K562 (cell line): ENCODE data around the gene PIK3CG. TPM values are rescaled to one million over a fixed set of nuclear protein-coding genes. Genes with fewer than 3 reads are reported as not detected.

Source experiments
- CBFA2T2 ChIP-seq: fragments of 450-650 bp; conservative IDR thresholded peaks from 2 replicates; pipeline ENCODE4 v1.6.1; 2017; ENCODE audit warnings: mild to moderate bottlenecking
- FOXJ3 ChIP-seq: sonication (generic); formaldehyde crosslinking; IDR thresholded peaks from 2 replicates; pipeline ENCODE4 v1.4.0; 2020; ENCODE audit warnings: mild to moderate bottlenecking, missing genetic modification reagents
- FUS ChIP-seq: fragments of 200-400 bp; formaldehyde crosslinking; optimal IDR thresholded peaks from 2 replicates; pipeline ENCODE3; 2017; ENCODE audit warnings: low read depth, low read length
- HNRNPUL1 ChIP-seq: fragments of 200-400 bp; formaldehyde crosslinking; IDR thresholded peaks from 2 replicates; pipeline ENCODE4 v1.6.1; 2017; ENCODE audit warnings: low read length
- MCM7 ChIP-seq, 2 experiments: fragments of 450-650 bp; IDR thresholded peaks; 2 replicates each; pipeline ENCODE4 v1.6.1; 2016 to 2018
- MYNN ChIP-seq, 2 experiments: sonication (generic); formaldehyde crosslinking in 1 of 2; IDR thresholded peaks; 2 replicates each; pipeline versions ENCODE4 v1.5.0 to v1.6.1; 2016 to 2020; ENCODE audit warnings: antibody characterized with exemption in 1 of 2, missing genetic modification reagents in 1 of 2
- NFYB ChIP-seq: IDR thresholded peaks from 2 replicates; pipeline ENCODE4 v1.6.1; 2011; ENCODE audit warnings: mild to moderate bottlenecking, moderate library complexity; ENCODE audit not compliant: insufficient read length; ENCODE audit errors: extremely low read depth
- NR2C2 ChIP-seq, 2 experiments: fragments of 200-800 bp in 1 of 2; sonication (Bioruptor generic) in 1 of 2; sonication (generic) in 1 of 2; formaldehyde crosslinking in 1 of 2; IDR thresholded peaks; 2 replicates each; pipeline versions ENCODE4 v1.6.1 to v1.8.0; 2016 to 2022; ENCODE audit warnings: mild to moderate bottlenecking in 1 of 2, missing compliant biosample characterization in 1 of 2, missing genetic modification characterization in 1 of 2, missing genetic modification reagents in 1 of 2
- PPARD ChIP-seq: fragments of 250-450 bp; sonication (Bioruptor Pico); IDR thresholded peaks from 2 replicates; pipeline ENCODE4 v1.8.0; 2022; ENCODE audit warnings: inconsistent platforms, mild to moderate bottlenecking, moderate library complexity
- PURB ChIP-seq: sonication (generic); formaldehyde crosslinking; IDR thresholded peaks from 2 replicates; pipeline ENCODE4 v1.9.0; 2021; ENCODE audit warnings: low read depth, mild to moderate bottlenecking, missing genetic modification reagents
- SMAD4 ChIP-seq: fragments of 250-450 bp; sonication (Bioruptor Pico); conservative IDR thresholded peaks from 2 replicates; pipeline ENCODE4 v1.8.0; 2021; ENCODE audit warnings: inconsistent platforms, mild to moderate bottlenecking, moderate library complexity
- SP2 ChIP-seq: IDR thresholded peaks from 2 replicates; pipeline ENCODE4 v1.6.1; 2011; ENCODE audit warnings: mild to moderate bottlenecking, low read depth, low read length, moderate library complexity; ENCODE audit not compliant: poor library complexity, severe bottlenecking; ENCODE audit errors: extremely low read depth
- SUPT5H ChIP-seq: fragments of 450-650 bp; IDR thresholded peaks from 2 replicates; pipeline ENCODE4 v1.6.1; 2016
- TAL1 ChIP-seq: fragments of 450-650 bp; IDR thresholded peaks from 2 replicates; pipeline ENCODE4 v1.6.1; 2016; ENCODE audit warnings: mild to moderate bottlenecking
- TCF3 ChIP-seq: sonication (generic); formaldehyde crosslinking; IDR thresholded peaks from 2 replicates; pipeline ENCODE4 v1.4.0; 2020; ENCODE audit warnings: mild to moderate bottlenecking, missing genetic modification reagents
- ZC3H8 ChIP-seq: fragments of 450-650 bp; IDR thresholded peaks from 2 replicates; pipeline ENCODE4 v1.6.1; 2017
- ZNF124 ChIP-seq: sonication (generic); formaldehyde crosslinking; IDR thresholded peaks from 2 replicates; pipeline ENCODE4 v1.8.1; 2022; ENCODE audit warnings: missing genetic modification reagents
- ZNF282 ChIP-seq: sonication (generic); formaldehyde crosslinking; IDR thresholded peaks from 2 replicates; pipeline ENCODE4 v1.8.1; 2023; ENCODE audit warnings: missing genetic modification reagents
- polyA plus RNA-seq, 8 experiments: library from polyadenylated mRNA; depleted of rRNA in 4 of 8; stranded (reverse) in 5 of 8; unstranded in 3 of 8; fragments of >200 nt; fragmentation: Nextera tagmentation in 2 of 8; fragmentation: Illumina TruSeq in 1 of 8; extraction: Ambion mirVana in 2 of 8; extraction: Trizol in 1 of 8; gene quantifications; 2 replicates each; pipeline versions ENCODE4 v1.2.1 to v1.2.3, GENCODE V29; 2011 to 2014; ENCODE audit warnings: inconsistent platforms in 1 of 8, missing spikeins in 1 of 8
- total RNA-seq, 7 experiments: library from RNA; depleted of rRNA in 6 of 7; stranded (reverse); fragments of >200 nt in 6 of 7; fragmentation: Illumina TruSeq in 2 of 7; extraction: Trizol in 2 of 7; gene quantifications; 2 replicates each; pipeline versions ENCODE4 v1.2.1 to v1.2.3, GENCODE V29; 2011 to 2021; ENCODE audit warnings: low replicate concordance in 1 of 7
- TF ChIP-seq, protein P1 (sequence below), 2 experiments: fragments of 450-650 bp; IDR thresholded peaks; 2 replicates each; pipeline ENCODE4 v1.6.1; 2018; ENCODE audit warnings: mild to moderate bottlenecking in 2 of 2, low read depth in 1 of 2; ENCODE audit not compliant: partially characterized antibody in 2 of 2
- TF ChIP-seq, protein P2 (sequence below): fragments of 450-650 bp; conservative IDR thresholded peaks from 2 replicates; pipeline ENCODE4 v1.6.1; 2016; ENCODE audit warnings: missing genetic modification characterization, low read depth, mild to moderate bottlenecking, missing compliant biosample characterization, moderate library complexity

The PIK3CG gene
- total and polyA plus RNA-seq, 9 of the 15 experiments (the other 6 are each of a cell fraction or from before 2014, with no cell fraction given) = 5.3 to 42.5 (median 29.0) TPM

DNA sequence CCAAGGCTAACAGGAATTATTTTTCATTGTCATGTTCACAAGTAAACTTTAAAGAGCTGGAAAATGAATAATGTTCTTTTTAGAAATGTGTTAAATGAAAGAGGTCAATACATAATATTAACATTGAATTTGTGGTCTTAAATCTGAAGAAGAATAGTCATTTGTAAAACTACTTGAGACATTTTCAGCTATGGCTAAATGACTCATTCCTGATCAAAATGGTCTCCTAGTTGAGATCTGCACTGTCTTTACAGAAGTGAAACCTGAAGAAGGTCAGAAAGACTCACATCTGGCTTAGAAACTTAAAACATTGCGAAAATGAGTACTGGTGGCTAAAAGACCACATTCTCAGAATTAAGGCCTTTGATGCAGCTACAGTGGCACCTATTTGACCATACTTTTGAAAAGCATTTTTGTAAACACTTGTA lies 5.9 kb downstream of the PIK3CG start (continued):
- TF ChIP-seq NR2C2 (CRISPR knock-in tag; IDR thresholded peaks at IDR 0.05) (no peak), NR2C2 (tag; IDR thresholded peaks at IDR 0.05) (0 out of 2 replicates have a peak, but pooled peaks have one; percentile 11), ZNF282 (CRISPR knock-in tag) (no peak), PPARD (CRISPR knock-in tag) (no peak), ZNF124 (CRISPR knock-in tag) (no peak), TCF3 (no peak), FOXJ3 (CRISPR knock-in tag) (no peak), MCM7 (IDR thresholded peaks at IDR 0.05) (no peak), CBFA2T2 (no peak), PURB (CRISPR knock-in tag) (no peak), HNRNPUL1 (no peak), TAL1 (no peak), MYNN (IDR thresholded peaks at IDR 0.05) (no peak), MYNN (CRISPR knock-in tag; IDR thresholded peaks at IDR 0.05) (no peak), SP2 (no peak), ZC3H8 (no peak), SUPT5H (no peak), NFYB (no peak), SMAD4 (CRISPR knock-in tag) (no peak), FUS (no peak)
- TF ChIP-seq, protein P1, sequence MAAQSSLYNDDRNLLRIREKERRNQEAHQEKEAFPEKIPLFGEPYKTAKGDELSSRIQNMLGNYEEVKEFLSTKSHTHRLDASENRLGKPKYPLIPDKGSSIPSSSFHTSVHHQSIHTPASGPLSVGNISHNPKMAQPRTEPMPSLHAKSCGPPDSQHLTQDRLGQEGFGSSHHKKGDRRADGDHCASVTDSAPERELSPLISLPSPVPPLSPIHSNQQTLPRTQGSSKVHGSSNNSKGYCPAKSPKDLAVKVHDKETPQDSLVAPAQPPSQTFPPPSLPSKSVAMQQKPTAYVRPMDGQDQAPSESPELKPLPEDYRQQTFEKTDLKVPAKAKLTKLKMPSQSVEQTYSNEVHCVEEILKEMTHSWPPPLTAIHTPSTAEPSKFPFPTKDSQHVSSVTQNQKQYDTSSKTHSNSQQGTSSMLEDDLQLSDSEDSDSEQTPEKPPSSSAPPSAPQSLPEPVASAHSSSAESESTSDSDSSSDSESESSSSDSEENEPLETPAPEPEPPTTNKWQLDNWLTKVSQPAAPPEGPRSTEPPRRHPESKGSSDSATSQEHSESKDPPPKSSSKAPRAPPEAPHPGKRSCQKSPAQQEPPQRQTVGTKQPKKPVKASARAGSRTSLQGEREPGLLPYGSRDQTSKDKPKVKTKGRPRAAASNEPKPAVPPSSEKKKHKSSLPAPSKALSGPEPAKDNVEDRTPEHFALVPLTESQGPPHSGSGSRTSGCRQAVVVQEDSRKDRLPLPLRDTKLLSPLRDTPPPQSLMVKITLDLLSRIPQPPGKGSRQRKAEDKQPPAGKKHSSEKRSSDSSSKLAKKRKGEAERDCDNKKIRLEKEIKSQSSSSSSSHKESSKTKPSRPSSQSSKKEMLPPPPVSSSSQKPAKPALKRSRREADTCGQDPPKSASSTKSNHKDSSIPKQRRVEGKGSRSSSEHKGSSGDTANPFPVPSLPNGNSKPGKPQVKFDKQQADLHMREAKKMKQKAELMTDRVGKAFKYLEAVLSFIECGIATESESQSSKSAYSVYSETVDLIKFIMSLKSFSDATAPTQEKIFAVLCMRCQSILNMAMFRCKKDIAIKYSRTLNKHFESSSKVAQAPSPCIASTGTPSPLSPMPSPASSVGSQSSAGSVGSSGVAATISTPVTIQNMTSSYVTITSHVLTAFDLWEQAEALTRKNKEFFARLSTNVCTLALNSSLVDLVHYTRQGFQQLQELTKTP (IDR thresholded peaks at IDR 0.05; ENCODE audit: low read depth in 1 of 2, partially characterized antibody in 2 of 2) = no peak
- TF ChIP-seq, protein P2, sequence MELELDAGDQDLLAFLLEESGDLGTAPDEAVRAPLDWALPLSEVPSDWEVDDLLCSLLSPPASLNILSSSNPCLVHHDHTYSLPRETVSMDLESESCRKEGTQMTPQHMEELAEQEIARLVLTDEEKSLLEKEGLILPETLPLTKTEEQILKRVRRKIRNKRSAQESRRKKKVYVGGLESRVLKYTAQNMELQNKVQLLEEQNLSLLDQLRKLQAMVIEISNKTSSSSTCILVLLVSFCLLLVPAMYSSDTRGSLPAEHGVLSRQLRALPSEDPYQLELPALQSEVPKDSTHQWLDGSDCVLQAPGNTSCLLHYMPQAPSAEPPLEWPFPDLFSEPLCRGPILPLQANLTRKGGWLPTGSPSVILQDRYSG (tag) = 0 out of 2 replicates have a peak, but pooled peaks have one; percentile 47
